COR-L47 (cell line): ENCODE measurements around the gene OXSR1.
"Not testable (repeated sequence)": the region's sequence is repeated elsewhere in the genome, so short reads cannot be mapped to it uniquely, and the experiment has no call there.

Experiments
- DNase-seq: peaks from one replicate; lab custom pipeline; 2025; lab: John Stamatoyannopoulos, UW

OXSR1 gene

DNA sequence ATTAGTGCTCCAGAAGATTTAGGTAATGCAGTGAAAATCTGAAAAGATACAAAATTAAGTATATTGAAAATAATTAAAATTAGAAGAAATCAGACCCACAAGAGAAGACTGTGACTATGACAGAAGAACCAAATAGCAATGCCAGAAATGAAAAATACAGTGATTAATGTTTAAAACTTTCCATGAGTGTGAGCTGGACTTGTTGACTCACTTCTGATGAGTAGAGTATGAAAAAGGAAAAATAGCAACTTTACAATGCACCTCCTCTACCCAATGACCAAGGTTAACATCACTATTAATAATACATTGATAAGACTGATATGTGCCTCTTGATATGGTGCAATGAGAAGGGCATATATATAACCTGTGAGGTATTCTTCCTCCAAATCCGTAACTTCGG, 60.9 kb downstream of the OXSR1 start:
- DNase-seq: no peak

DNA sequence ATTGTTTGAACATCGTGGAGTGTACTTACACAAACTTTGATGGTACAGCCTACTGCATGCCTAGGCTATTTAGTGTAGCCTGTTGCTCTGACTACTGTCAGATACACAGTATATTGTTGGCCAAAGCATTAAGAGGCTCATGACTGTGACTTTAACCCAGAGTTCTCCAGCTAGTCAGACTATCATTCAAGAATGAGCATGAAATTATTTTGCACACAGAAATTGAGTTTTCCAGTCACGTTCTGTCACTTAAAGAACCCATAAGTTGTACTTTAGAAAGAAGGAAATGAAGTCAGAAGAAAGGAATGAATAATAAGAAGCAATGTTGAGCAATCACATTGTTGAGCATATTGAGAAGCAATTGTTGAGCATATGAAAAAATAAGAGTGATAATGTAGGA, 62.7 kb downstream of the OXSR1 start:
- no peak for DNase-seq

DNA sequence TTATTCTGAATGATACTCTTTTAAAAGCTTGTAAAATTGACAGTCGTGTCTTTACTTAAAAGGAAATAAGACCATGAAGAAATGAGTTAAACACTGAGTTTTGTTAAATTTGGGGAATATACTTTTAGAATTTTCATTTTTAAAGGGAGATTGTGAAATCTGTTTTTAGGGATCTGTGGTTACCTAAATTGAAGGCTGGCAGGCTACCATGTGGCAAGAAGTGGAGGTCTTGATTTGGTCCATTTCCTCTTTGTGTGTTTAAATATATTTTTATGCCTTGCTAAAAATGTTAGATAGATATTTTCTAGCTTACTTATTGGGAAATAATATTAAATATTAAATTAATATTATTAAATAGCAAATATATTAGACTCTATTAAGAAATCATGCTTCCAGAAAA, 63.7 kb downstream of the OXSR1 start:
- DNase-seq: no peak

DNA sequence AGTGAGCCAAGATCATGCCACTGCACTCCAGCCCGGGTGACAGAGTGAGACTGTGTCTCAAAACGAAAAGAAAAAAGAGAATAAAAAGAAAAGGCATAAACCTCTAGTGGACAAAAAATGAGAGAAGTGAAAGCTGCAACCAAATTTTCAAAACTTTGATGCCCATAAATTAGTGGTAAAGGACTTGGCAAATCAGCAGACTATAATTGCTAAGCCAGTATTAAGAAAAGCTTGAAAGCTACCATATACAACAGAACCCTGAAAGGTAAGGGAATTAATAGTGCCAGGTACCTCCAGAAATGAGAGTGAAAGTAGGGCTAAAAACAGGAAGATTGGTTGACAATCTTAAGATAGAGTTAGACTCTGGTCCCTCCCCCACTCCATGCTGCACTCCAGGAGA, 67.4 kb downstream of the OXSR1 start:
- no peak for DNase-seq

- DNase-seq: no peak
Measured at GRCh38 chr3:38235466-38235865, 70.1 kb downstream of the OXSR1 start.

DNA sequence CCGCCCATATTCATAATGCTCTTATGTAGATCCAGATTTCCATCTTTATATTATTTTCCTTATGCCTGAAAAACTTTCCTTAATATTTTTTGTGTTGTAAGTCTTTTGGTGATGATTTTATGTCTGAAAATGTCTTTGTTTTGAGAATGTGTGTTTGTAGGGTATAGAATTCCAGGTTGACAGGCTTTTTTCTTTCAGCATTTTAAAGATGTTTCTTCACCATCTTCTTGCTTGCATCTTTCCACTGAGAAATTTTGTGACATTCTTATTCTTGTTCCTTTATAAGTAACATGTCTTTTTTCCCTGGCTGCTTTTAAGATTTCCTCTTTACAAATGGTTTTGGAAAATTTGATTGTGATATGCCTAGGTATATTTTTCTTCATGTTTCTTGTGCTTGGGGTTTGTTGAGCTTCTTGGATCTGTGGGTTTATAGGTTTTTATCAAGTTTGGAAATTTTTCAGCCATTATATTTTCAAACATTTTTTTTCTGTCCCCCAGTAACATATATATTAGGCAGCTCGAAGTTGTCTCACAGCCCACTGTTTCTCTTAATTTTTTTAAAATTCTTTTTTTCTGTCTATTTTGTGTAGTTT, 73.2 kb downstream of the OXSR1 start:
- no peak for DNase-seq

DNA sequence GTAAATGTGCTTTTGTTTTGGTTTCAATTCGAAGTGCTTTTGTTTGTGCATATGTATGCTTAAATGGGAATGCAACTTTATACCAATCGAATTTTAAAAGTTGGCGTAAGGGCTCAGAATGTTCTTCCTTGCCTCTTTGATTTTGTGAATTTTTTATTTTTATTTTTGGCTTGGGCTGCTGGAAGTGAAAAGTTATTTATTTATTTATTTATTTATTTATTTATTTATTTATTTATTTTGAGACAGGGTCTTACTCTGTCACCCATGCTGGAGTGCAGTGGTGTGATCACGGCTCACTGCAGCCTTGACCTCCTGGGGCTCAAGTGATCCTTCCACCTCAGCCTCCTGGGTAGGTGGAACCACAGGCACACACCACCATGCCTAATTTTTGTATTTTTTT, 77.5 kb downstream of the OXSR1 start:
- DNase-seq: not testable (repeated sequence)

GRCh38 chr3:38245930-38246329, 80.6 kb downstream of the OXSR1 start:
- no peak for DNase-seq

DNA sequence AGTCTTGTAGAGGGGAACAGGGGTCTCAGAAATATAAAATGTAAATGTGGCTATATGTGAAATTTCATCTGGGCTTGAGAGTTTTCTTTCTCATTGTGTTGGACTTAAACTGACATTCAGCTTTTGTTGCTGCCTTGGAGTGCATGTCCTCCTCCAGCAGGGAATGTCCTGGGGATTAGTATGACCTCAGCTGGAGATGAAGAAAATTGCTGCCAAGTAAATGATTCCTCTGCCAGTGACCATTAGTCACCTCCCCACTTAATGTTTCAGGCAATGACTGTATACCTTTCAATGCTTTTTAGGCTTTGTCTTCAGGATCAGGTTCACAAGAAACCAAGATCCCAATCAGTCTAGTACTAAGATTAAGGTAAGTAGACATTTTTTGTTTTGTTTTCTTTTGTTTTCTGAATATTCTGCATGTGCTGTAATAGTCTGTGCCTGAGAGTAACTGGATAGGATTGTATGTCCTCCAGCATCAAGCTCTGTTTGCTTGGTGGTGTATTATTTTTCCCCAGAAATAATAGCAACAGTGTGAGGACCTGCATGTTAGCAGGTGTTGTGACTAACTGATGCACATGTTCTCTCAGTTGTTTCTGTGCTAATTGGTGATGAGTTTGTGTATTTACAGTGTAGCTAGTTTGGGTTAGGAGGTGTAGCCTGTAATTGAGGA, 82.2 kb downstream of the OXSR1 start:
- no peak for DNase-seq

DNA sequence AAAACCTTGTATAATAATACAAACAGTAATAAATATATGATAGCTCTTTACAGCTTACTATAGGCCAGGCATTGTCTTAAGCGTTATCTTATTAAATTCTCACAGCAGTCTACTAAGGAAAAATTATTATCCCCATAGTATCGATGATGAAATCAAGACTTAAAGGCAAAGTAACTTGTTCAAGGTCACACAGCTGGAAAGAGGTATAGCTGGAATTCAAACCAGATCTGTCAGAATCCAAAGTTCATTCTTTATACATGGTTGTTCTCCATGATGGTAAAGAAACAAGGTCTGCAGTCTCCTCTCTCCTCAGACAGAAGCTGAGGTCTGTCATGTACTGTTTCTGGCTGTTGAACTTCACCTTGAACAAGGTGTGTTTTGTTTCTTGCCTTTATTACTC, 84.9 kb downstream of the OXSR1 start:
- DNase-seq: no peak

DNA sequence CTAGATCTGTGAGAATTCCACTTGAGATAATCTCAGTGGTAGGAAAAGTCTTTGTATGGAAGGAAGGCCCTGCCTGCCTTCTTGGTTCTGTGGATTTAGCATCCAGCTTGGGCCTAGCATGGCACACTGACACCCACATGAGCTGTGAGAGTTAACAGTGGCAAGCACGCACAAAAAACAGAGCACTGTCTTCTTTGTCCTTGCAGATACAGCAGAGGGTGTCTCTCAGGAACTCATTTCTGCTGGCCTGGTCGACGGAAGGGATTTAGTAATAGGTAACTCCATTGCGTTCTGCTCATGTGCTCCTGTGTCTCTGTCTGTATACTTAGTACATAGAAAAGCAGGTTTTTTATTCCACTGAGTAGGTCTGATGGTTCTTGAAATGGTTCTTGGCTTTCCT, 85.9 kb downstream of the OXSR1 start:
- DNase-seq: no peak

DNA sequence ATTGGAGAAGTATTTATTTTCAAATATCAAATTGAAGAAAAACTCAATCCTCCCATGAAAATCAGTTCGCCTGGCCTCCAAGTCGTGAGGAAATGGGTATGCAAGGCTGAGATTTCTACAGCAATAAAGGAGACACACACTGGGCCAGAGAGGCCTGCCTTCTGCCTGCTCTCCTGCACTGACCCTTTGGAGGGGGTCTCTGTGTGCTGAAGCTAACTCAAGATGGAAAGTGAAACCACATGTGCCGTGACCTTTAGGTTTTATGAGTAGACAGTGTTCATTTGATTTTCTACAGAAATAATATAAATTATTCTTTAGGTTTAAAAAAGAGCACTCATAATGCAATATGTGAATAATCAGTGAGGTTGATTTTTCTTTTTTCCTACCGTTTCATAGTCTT, 88.4 kb downstream of the OXSR1 start:
- no peak for DNase-seq

GRCh38 chr3:38254872-38255271, 89.5 kb downstream of the OXSR1 start:
- no peak for DNase-seq

DNA sequence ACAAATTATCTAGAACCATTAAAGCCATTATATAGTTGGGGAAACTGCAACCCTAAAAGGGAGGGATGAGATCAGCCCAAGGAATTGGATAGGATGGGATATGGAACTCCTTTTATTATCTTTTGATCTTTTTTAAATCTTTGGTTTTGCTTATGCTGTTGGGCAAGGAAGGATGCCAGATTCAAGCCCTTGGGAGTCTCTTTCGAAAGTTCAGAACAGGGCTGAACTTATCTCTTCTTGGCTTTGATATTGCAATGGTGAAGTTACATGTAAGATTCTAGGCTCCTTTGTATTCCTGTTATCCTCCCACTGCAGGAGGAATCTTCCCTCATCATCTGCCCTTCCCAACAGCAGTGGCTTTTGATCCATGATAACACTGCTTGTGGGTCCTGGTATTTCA, 90.3 kb downstream of the OXSR1 start:
- DNase-seq: no peak

DNA sequence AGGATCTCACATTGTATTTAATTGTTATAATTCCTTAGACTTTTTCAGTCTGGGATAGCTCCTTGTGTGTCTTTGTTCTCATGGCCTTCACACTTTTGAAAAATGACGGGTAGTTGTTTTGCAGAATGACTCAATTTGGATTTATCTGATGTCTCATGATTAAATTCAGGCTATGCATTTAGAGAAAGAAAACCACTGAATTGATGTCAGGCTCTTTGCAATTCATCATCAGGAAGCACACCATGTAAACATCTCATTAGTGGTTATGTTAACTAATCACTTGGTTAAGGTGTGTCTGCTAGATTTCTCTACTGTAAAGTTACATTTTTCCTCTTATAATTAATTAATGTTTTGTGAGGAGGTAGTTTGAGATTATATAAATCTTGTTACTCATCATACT, 92.2 kb downstream of the OXSR1 start:
- no peak for DNase-seq

- DNase-seq: no peak
Measured at GRCh38 chr3:38260474-38260873, 95.1 kb downstream of the OXSR1 start.

DNA sequence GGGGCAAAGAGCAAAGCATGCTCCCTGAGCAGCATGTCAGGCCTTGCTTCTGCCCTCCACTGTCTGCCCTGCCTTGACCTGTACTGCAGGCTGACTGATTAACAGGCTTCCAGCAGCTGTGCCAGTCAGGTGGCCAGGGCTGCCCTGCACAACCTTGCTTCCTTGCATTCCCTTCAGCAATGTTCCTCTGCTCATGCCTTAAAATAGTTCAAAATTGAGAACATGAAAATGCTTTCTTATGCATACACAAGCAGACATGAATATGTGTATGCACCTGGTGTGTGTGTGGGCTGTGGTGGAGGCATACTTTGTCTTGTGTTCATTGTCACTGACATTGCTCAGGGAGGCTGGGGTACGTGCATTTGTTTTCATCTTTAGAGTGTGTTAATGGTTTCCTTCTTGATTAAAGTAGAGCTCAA, 99.0 kb downstream of the OXSR1 start:
- DNase-seq: no peak

GRCh38 chr3:38264779-38265178, 99.4 kb downstream of the OXSR1 start:
- DNase-seq: no peak

DNA sequence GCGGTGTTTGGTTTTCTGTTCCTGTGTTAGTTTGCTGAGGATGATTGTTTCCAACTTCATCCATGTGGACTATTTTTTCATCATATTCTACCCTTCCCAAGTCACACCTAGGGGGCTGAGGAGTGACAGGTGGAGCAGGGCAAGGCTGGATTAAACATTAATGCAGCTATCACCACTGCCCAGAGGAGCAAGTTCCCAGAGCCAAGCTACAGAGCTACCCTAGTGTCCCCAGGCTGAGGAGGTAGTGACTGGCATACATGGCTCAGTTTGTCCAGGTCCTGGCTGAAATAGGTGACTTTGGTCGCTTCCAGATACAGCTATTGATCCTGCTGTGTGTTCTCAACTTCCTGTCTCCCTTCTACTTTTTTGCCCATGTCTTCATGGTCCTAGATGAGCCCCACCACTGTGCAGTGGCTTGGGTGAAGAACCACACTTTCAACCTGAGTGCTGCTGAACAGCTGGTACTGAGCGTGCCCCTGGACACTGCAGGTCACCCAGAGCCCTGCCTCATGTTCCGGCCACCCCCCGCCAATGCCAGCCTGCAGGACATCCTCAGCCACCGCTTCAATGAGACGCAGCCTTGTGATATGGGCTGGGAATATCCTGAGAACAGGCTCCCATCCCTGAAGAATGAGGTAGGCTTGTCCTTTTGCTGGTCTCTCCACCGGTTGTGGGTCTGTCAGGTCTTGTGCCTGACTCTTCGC, 100.4 kb downstream of the OXSR1 start, which contains the start of gene SLC22A13:
Gene SLC22A13, plus strand, starts transcription at position 209 of the 704 bp plus-strand sequence. Its CDS starts 49 bp downstream, at position 258.
- DNase-seq: no peak

GRCh38 chr3:38266810-38267209, 101.5 kb downstream of the OXSR1 start:
- no peak for DNase-seq

DNA sequence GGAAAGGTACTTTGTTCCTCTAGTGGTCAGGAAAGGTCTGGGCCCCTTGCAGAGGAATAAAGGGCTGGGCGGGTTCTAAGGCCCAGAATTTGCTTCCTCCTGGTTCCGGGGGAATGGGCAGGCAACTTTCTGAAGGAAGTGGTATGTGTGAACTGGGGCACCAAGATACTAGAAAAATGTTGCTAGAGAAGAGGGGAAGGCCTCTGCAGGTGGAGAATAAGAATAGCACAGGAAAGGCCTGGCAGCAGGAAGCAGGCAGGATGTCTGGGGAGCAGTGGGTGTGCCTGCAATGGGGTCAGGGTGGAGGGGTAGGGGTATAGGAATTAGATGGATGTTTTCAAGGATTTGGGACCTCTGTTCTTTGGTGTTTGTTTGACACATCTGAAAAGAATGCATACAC, 102.3 kb downstream of the OXSR1 start:
- no peak for DNase-seq

DNA sequence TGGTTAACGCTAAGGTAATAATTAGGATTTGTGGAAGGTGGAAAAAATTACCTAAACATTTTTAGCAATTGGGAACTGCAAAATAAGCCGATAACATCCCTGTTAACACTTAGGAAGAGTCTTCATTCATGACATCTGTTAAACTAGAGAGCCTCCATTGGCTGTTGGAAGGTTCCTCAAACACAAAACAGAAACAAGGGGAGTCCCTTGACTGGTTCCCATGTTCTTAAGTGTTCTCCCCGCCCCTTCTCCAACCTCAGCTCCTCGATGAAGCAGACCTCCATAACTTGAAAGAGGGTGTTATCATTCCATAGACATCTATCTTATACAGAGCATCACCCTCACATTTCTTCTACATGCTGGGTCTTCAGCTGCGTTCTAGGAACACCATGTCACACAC, 102.8 kb downstream of the OXSR1 start:
- no peak for DNase-seq

DNA sequence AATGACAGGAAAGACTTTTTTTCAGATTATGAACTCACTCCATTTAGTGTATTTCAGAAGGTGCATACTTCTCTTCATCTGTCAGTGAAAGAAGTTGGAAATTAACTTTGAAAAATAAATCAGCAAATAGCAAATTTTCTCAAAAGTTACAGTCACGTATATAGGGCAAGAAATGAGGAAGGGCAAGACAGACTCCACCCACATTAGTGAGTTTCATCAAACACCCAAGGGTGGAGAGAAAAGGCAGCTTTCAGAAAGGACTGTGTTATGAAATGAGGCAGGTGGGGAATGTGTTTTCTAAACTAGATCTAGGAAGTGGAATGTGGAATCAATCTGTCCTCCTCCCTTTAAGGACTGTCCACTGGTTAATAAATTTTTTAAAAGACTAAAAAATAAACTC, 103.2 kb downstream of the OXSR1 start:
- DNase-seq: no peak
